ENCODE data around the gene MUC6.

The MUC6 gene

GRCh38 chr11:1053121-1053901 lies 16.8 kb upstream of the MUC6 start:
- FAIRE-seq: no peak
- DNase-seq (ENCODE audit: insufficient read length, low spot score): no peak

GRCh38 chr11:1052133-1053011 lies 15.9 kb upstream of the MUC6 start:
- FAIRE-seq: no peak
- DNase-seq (ENCODE audit: insufficient read length, low spot score): no peak

- FAIRE-seq (no peak), DNase-seq (ENCODE audit: insufficient read length, low spot score) (no peak)
Measured at GRCh38 chr11:1051356-1052132, 15.0 kb upstream of the MUC6 start.

- peak; percentile 36 for FAIRE-seq
Measured at GRCh38 chr11:1050581-1051355, 14.2 kb upstream of the MUC6 start.

GRCh38 chr11:1049911-1050580 lies 13.5 kb upstream of the MUC6 start:
- DNase-seq (ENCODE audit: insufficient read length, low spot score) (no peak), FAIRE-seq (peak; percentile 20)

More at GRCh38 chr11:1050581-1051355, 14.2 kb upstream of the MUC6 start:
- DNase-seq (ENCODE audit: insufficient read length, low spot score): peak; percentile 78

GRCh38 chr11:1049431-1049891 lies 12.9 kb upstream of the MUC6 start:
- DNase-seq (ENCODE audit: insufficient read length, low spot score) (no peak), FAIRE-seq (no peak)

GRCh38 chr11:1049071-1049405 lies 12.5 kb upstream of the MUC6 start:
- FAIRE-seq (no peak), DNase-seq (ENCODE audit: insufficient read length, low spot score) (no peak)

- no peak for DNase-seq (ENCODE audit: insufficient read length, low spot score)
Measured at GRCh38 chr11:1048375-1049070, 12.0 kb upstream of the MUC6 start.

GRCh38 chr11:1047595-1048156 lies 11.2 kb upstream of the MUC6 start:
- DNase-seq (ENCODE audit: insufficient read length, low spot score): no peak
- no peak for FAIRE-seq

More at GRCh38 chr11:1048375-1049070, 12.0 kb upstream of the MUC6 start:
- FAIRE-seq: no peak

GRCh38 chr11:1044160-1044559 lies 7.6 kb upstream of the MUC6 start:
- FAIRE-seq (no peak), DNase-seq (ENCODE audit: insufficient read length, low spot score) (no peak)

- DNase-seq (ENCODE audit: insufficient read length, low spot score): no peak
- peak; percentile 74 for FAIRE-seq
Measured at GRCh38 chr11:1043563-1044096, 7.1 kb upstream of the MUC6 start.

GRCh38 chr11:1042626-1043562 lies 6.4 kb upstream of the MUC6 start:
- DNase-seq (ENCODE audit: insufficient read length, low spot score) (no peak), FAIRE-seq (no peak)

GRCh38 chr11:1041936-1042608 lies 5.6 kb upstream of the MUC6 start:
- FAIRE-seq (no peak), DNase-seq (ENCODE audit: insufficient read length, low spot score) (no peak)

GRCh38 chr11:1041471-1041870 lies 5.0 kb upstream of the MUC6 start:
- DNase-seq (ENCODE audit: insufficient read length, low spot score) (no peak), FAIRE-seq (no peak)

- FAIRE-seq: no peak
- DNase-seq (ENCODE audit: insufficient read length, low spot score): no peak
Measured at GRCh38 chr11:1041149-1041467, 4.6 kb upstream of the MUC6 start.

- FAIRE-seq: no peak
Measured at GRCh38 chr11:1040428-1041148, 4.1 kb upstream of the MUC6 start.

More at GRCh38 chr11:1040428-1041148, 4.1 kb upstream of the MUC6 start:
- DNase-seq (ENCODE audit: insufficient read length, low spot score): no peak
